ENCODE results near the gene HMSD. TPM values are rescaled to one million over a fixed set of nuclear protein-coding genes. Genes with fewer than 3 reads are reported as not detected.

The HMSD gene
- total RNA-seq, 1 donor from 2014 or later: not detected

DNA sequence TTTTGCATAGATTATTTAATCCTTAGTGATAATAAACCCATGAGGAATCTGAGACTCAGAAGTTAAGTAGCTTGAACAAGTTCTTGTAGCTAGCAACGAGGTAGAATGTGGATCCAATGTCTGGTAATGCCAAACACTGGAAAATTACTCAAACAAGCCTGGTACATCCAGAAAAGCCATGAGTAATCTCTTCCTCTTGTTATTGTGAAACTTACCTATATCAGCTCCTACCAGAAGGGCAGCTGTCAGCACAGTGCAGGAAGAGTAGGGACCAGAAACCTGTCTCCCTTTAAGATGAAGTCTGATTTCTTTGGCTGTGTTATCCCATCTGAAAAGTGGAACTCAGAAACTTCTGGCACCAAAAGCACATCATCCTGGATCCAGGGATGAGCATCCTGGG lies 13.0 kb downstream of the HMSD start:
- no peaks in the 10 kb centered on the region for H3K36me3 ChIP-seq (ENCODE audit: control insufficient read depth, insufficient read depth, low read length)
- H3K4me3 ChIP-seq (ENCODE audit: low read depth, low read length): no peak overlapping the region
- TF ChIP-seq, protein P1, sequence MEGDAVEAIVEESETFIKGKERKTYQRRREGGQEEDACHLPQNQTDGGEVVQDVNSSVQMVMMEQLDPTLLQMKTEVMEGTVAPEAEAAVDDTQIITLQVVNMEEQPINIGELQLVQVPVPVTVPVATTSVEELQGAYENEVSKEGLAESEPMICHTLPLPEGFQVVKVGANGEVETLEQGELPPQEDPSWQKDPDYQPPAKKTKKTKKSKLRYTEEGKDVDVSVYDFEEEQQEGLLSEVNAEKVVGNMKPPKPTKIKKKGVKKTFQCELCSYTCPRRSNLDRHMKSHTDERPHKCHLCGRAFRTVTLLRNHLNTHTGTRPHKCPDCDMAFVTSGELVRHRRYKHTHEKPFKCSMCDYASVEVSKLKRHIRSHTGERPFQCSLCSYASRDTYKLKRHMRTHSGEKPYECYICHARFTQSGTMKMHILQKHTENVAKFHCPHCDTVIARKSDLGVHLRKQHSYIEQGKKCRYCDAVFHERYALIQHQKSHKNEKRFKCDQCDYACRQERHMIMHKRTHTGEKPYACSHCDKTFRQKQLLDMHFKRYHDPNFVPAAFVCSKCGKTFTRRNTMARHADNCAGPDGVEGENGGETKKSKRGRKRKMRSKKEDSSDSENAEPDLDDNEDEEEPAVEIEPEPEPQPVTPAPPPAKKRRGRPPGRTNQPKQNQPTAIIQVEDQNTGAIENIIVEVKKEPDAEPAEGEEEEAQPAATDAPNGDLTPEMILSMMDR (IDR thresholded peaks at IDR 0.05; ENCODE audit: insufficient read depth, low read length, poor library complexity, severe bottlenecking): no peak
- no peaks in the 10 kb centered on the region for H3K27me3 ChIP-seq (ENCODE audit: control insufficient read depth, insufficient read depth, low read length)
- DNase-seq (ENCODE audit: low read depth): no peak

DNA sequence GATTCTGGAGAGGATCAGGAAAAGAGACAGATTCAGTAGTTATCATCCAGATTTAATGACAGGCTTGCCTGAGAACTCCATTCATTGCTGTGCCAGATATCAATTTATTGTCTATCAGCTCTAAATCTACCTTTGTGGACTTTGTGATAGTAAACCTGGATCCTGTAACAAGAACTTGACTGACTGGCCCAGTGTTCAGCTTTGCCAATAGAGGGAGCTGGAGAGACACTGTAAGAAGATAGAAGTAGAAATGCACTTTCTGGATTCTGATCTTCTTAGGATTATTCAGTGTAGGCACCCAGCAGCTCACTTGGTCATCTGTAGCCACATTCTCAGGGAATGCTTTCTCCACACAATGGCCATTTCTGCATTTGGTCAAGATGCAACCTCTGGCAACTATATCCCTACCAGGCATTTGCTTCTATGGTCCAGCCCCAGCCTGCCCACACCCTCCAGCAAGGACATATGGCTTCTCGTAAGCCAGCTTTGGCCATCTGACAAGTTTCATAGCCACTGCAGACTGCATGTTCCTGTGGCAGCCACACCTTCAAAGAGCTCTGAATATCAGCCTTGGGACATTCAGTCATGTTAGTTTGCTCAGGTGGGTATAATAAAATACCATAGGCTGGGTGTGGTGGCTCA lies 14.6 kb downstream of the HMSD start:
- TF ChIP-seq, protein P1 (IDR thresholded peaks at IDR 0.05; ENCODE audit: insufficient read depth, low read length, poor library complexity, severe bottlenecking): peak; percentile 91
- H3K27me3 ChIP-seq (ENCODE audit: control insufficient read depth, insufficient read depth, low read length): no peaks in the 10 kb centered on the region
- no peak overlapping the region for H3K4me3 ChIP-seq (ENCODE audit: low read depth, low read length)
- DNase-seq (ENCODE audit: low read depth): no peak
- no peaks in the 10 kb centered on the region for H3K36me3 ChIP-seq (ENCODE audit: control insufficient read depth, insufficient read depth, low read length)

DNA sequence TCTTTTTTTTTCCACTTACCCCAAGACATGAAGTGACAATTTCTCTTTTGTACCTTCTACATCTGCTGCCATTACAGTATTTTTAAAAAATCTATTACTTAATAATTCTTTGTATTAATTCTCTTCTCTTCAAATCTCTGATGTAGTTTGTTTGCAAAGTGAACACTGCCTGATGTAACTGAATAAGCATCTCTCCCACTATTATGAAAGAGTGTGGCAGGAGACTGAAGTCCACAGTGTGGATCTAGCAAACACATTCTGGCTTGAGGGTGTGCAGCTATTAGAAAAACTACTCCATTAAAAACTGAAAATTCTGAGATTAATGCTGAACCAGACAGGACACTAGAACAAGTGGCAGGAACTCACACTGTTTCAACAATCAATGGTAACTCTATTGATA lies 15.8 kb downstream of the HMSD start:
- Histone ChIP-seq H3K36me3 (ENCODE audit: control insufficient read depth, insufficient read depth, low read length) (no peaks in the 10 kb centered on the region), H3K27me3 (ENCODE audit: control insufficient read depth, insufficient read depth, low read length) (no peaks in the 10 kb centered on the region), H3K4me3 (ENCODE audit: low read depth, low read length) (no peak overlapping the region)
- TF ChIP-seq, protein P1 (IDR thresholded peaks at IDR 0.05; ENCODE audit: insufficient read depth, low read length, poor library complexity, severe bottlenecking): no peak
- DNase-seq (ENCODE audit: low read depth): no peak

DNA sequence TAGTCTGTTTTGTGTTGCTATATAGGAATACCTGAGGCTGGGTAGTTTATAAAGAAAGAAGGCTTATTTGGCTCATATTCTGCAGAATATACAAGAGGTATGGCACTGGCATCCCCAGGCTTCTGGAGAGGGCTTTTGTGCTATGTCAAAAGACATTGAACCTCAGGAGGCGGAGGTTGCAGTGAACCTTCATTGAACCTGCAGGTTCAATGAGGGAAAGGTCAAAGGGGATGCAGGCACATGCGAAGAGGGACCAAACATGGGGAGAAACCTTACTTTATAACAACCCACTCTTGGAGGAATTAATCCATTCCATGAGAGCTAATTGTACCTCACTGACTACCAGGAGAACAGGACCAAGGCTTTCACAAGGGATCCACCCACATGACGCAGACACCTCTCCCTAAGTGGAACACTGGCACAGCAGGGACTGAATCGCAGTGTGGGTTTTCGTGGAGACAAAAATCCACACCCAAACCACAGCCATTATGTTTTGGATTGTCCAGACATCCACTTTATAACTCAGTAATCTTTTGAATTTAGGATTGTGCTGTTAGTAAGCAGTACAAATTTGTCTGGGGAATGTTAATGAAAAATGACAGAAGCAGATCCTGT lies 16.7 kb downstream of the HMSD start:
- Histone ChIP-seq H3K4me3 (ENCODE audit: low read depth, low read length) (no peak overlapping the region), H3K27me3 (ENCODE audit: control insufficient read depth, insufficient read depth, low read length) (no peaks in the 10 kb centered on the region), H3K36me3 (ENCODE audit: control insufficient read depth, insufficient read depth, low read length) (no peaks in the 10 kb centered on the region)
- no peak for DNase-seq (ENCODE audit: low read depth)
- TF ChIP-seq, protein P1 (IDR thresholded peaks at IDR 0.05; ENCODE audit: insufficient read depth, low read length, poor library complexity, severe bottlenecking): no peak

DNA sequence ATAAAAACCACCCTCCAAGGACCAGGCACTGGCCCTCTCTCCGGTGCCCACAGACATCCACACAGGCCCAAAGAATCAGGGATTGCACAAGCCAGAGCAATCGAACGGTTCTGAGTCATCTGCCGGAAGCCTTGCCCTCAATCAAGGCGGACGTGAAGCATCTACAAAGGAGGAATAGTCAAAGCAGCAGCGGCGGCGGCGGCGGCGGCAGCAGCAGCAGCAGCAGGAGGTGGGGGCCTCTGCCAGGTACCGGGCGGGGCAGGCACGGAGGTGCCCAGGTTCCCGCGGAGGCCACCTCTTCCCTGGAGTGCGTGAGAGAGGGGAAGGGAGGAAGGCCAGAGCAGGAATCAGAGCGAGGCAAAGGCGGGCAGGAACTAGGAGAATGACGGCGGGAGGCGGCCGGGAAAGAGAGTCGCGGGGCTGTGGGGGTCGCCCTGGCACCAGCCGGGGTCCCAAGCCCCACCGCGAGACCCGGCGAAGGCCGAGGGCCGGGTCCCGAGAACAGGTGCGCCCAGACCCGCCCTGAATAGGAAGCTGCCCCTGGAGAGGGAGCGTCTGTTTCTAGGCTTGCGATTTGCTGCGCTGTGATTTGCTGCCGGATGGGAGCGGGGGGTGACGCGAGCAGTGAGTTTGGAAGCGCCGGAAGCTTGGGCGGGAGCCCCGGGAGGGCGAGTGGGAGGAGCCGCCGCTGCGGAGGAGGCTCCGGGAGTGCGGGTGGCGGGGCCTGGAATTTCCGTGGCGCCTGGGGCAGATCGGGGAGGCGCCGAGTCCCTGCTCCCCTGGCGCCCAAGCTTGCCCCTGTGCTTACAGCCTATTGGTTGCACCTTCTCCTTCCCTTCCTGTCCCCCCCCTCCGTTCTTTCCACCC lies 21.1 kb downstream of the HMSD start, which contains the start of gene SERPINB8:
Gene SERPINB8, plus strand, starts transcription at position 140 of the 867 bp plus-strand sequence. CDS start 8,228 bp downstream, outside the sequence.
- TF ChIP-seq, protein P1 (IDR thresholded peaks at IDR 0.05; ENCODE audit: insufficient read depth, low read length, poor library complexity, severe bottlenecking): no peak
- H3K36me3 ChIP-seq (ENCODE audit: control insufficient read depth, insufficient read depth, low read length): no peaks in the 10 kb centered on the region

More for the DNA sequence above, 21.1 kb downstream of the HMSD start, which contains the start of gene SERPINB8:
- peak; percentile 81 for DNase-seq (ENCODE audit: low read depth)
- peak within 1 kb of the TSS; percentile 66 for H3K4me3 ChIP-seq (ENCODE audit: low read depth, low read length)
- H3K27me3 ChIP-seq (ENCODE audit: control insufficient read depth, insufficient read depth, low read length): no peaks in the 10 kb centered on the region
